Endothelial cell of umbilical vein (primary cell): Measurements from ENCODE around the gene ZC3H7A. TPM values are rescaled to one million over a fixed set of nuclear protein-coding genes. Genes with fewer than 3 reads are reported as not detected.

Experiments used
- BruUV-seq: library from RNA; stranded (reverse); fragments of 400-500 nt; replicated peaks from 2 replicates; lab custom pipeline; 2021; lab: Mats Ljungman, UMichigan
- CTCF ChIA-PET: fragments of 300-600, 350-600 bp; sonication (Branson Sonifier 250); formaldehyde crosslinking; loops from one replicate; lab custom pipeline; 2021; ENCODE audit warnings: antibody characterized with exemption, inconsistent platforms; lab: Charles Lee
- POLR2A ChIA-PET: fragments of 300-600, 350-600 bp; sonication (Branson Sonifier 250); formaldehyde crosslinking; loops from one replicate; lab custom pipeline; 2021; ENCODE audit warnings: antibody characterized with exemption, inconsistent platforms; lab: Charles Lee
- DNase-seq: peaks from one replicate; pipeline ENCODE4 v3.0.0-alpha.2; 2011; ENCODE audit warnings: low read depth, low spot score
- FAIRE-seq: peaks from 2 replicates; lab custom pipeline; 2011; peaks lifted over from hg19 to GRCh38; lab: Jason Lieb, UNC
- H2AFZ ChIP-seq: 2 replicates; pipeline ENCODE4 v1.6.0; 2012; ENCODE audit warnings: low read depth, low read length, control low read depth, inconsistent platforms
- H3K27ac ChIP-seq: 2 replicates; pipeline ENCODE4 v1.5.1; 2011; ENCODE audit warnings: low read depth, mild to moderate bottlenecking, control low read depth, low read length, moderate library complexity; ENCODE audit not compliant: insufficient read depth
- H3K27me3 ChIP-seq, 2 experiments: 2 replicates each; pipeline versions ENCODE4 v1.6.0 to v1.6.1; 2011; ENCODE audit warnings: low read length in 2 of 2, mixed read lengths in 1 of 2; ENCODE audit not compliant: control insufficient read depth in 2 of 2, insufficient read depth in 2 of 2
- H3K36me3 ChIP-seq, 2 experiments: 2 replicates in 1 of 2; 3 replicates in 1 of 2; pipeline ENCODE4 v1.5.1; 2011; ENCODE audit warnings: low read length in 2 of 2, mild to moderate bottlenecking in 1 of 2, moderate library complexity in 1 of 2; ENCODE audit not compliant: control insufficient read depth in 2 of 2, insufficient read depth in 2 of 2; ENCODE audit errors: extremely low read depth in 1 of 2
- H3K4me1 ChIP-seq: 3 replicates; pipeline ENCODE4 v1.5.1; 2011; ENCODE audit warnings: mild to moderate bottlenecking, low read length; ENCODE audit not compliant: control insufficient read depth, insufficient read depth; ENCODE audit errors: extremely low read depth
- H3K4me2 ChIP-seq: 2 replicates; pipeline ENCODE4 v1.6.1; 2011; ENCODE audit warnings: low read length, control low read depth, mixed read lengths; ENCODE audit not compliant: insufficient read depth
- H3K4me3 ChIP-seq, 3 experiments: fragments of 200-600 bp in 1 of 3; sonication (generic), shearing (Covaris generic) in 1 of 3; replicated peaks in 1 of 3; 2 replicates each; pipeline ENCODE4 v1.5.1; 2011 to 2016; ENCODE audit warnings: control low read depth in 3 of 3, low read length in 3 of 3, mild to moderate bottlenecking in 2 of 3, inconsistent platforms in 1 of 3, low read depth in 1 of 3, moderate library complexity in 1 of 3; ENCODE audit not compliant: insufficient read depth in 1 of 3
- H3K79me2 ChIP-seq: 2 replicates; pipeline ENCODE4 v1.6.0; 2012; ENCODE audit warnings: low read length, inconsistent platforms; ENCODE audit not compliant: control insufficient read depth, insufficient read depth
- H3K9ac ChIP-seq: replicated peaks from 2 replicates; pipeline ENCODE3; 2011; ENCODE audit warnings: low read length, control low read depth; ENCODE audit not compliant: insufficient read depth; ENCODE audit errors: extremely low read depth
- H3K9me1 ChIP-seq: replicated peaks from 3 replicates; pipeline ENCODE4 v1.6.0; 2011; ENCODE audit warnings: mild to moderate bottlenecking, low read length; ENCODE audit not compliant: control insufficient read depth, insufficient read depth; ENCODE audit errors: extremely low read depth
- H3K9me3 ChIP-seq: replicated peaks from 2 replicates; pipeline ENCODE4 v1.5.1; 2012; ENCODE audit warnings: low read length, inconsistent platforms; ENCODE audit not compliant: control insufficient read depth, insufficient read depth
- H4K20me1 ChIP-seq: replicated peaks from 2 replicates; pipeline ENCODE3; 2011; ENCODE audit warnings: mild to moderate bottlenecking, low read length; ENCODE audit not compliant: control insufficient read depth, insufficient read depth; ENCODE audit errors: extremely low read depth
- CTCF ChIP-seq, 2 donors: IDR thresholded peaks; 1 replicate in 1 of 2; 2 replicates in 1 of 2; pipeline ENCODE4 v1.5.1; 2011; ENCODE audit warnings: low read length in 2 of 2, mild to moderate bottlenecking in 2 of 2, moderate library complexity in 2 of 2, control low read depth in 1 of 2, inconsistent platforms in 1 of 2, low read depth in 1 of 2; ENCODE audit not compliant: insufficient read depth in 1 of 2; ENCODE audit errors: extremely low read depth in 1 of 2
- EZH2 ChIP-seq: IDR thresholded peaks from 2 replicates; pipeline ENCODE4 v1.6.1; 2012; ENCODE audit warnings: borderline replicate concordance, low read depth, mild to moderate bottlenecking, moderate library complexity, low read length, inconsistent platforms; ENCODE audit not compliant: severe bottlenecking
- FOS ChIP-seq: IDR thresholded peaks from 2 replicates; pipeline ENCODE4 v1.6.1; 2011; ENCODE audit warnings: mild to moderate bottlenecking, low read length, moderate library complexity, borderline replicate concordance; ENCODE audit not compliant: insufficient read depth
- GATA2 ChIP-seq: IDR thresholded peaks from 2 replicates; pipeline ENCODE4 v1.7.0; 2011; ENCODE audit warnings: low read depth, mild to moderate bottlenecking, moderate library complexity, mixed read lengths, low read length; ENCODE audit not compliant: insufficient read length, insufficient read depth
- JUN ChIP-seq: IDR thresholded peaks from 2 replicates; pipeline ENCODE4 v1.6.1; 2011; ENCODE audit warnings: borderline replicate concordance, low read depth; ENCODE audit not compliant: insufficient read length, insufficient read depth
- MYC ChIP-seq: IDR thresholded peaks from one replicate; pipeline ENCODE4 v1.6.1; 2011; ENCODE audit warnings: mild to moderate bottlenecking, low read depth, low read length
- POLR2A ChIP-seq: IDR thresholded peaks from 2 replicates; pipeline ENCODE4 v1.6.1; 2012; ENCODE audit warnings: low read depth, mild to moderate bottlenecking, control low read depth, low read length
- POLR2AphosphoS5 ChIP-seq: IDR thresholded peaks from 2 replicates; pipeline ENCODE4 v1.6.1; 2012; ENCODE audit warnings: low read depth, mild to moderate bottlenecking, control low read depth, low read length, moderate library complexity; ENCODE audit not compliant: insufficient read depth
- dilution Hi-C: fragments of 300-500 bp; cut with MboI; formaldehyde crosslinking; loops from one replicate; pipeline ENCODE4 v1.15.0; 2019; ENCODE audit warnings: low sequenced_read_pairs; ENCODE audit not compliant: extremely low pct_ligation_motif_present
- intact Hi-C: fragments of 100-400 bp; cut with micrococcal nuclease; formaldehyde crosslinking; loops from one replicate; pipeline ENCODE4 v1.10.0; 2022
- polyA plus RNA-seq, 4 experiments: library from polyadenylated mRNA; depleted of rRNA in 3 of 4; stranded (reverse) in 3 of 4; unstranded in 1 of 4; fragments of >200 nt; gene quantifications; 2 replicates each; pipeline versions ENCODE4 v1.2.1 to v1.2.3, GENCODE V29; 2011 to 2012; ENCODE audit warnings: missing spikeins in 1 of 4
- total RNA-seq: library from RNA; stranded (reverse); gene quantifications from 2 replicates; pipeline ENCODE4 v1.2.3, GENCODE V29; 2021
- TF ChIP-seq, protein P1 (sequence below): IDR thresholded peaks from 2 replicates; pipeline ENCODE4 v1.6.1; 2011; ENCODE audit not compliant: insufficient read depth, insufficient read length

Gene ZC3H7A
- total and polyA plus RNA-seq, 2 donors (not counting 3 experiments of a cell fraction or from before 2014, with no cell fraction given): 44.1 to 78.0 TPM

- dilution Hi-C loops: no loop called here
These were observed 79.2 kb downstream of the ZC3H7A start for GRCh38 chr16:11717811-11718210.

More at GRCh38 chr16:11717811-11718210, 79.2 kb downstream of the ZC3H7A start:
- H3K27ac ChIP-seq: no peak overlapping the region
- H3K36me3 ChIP-seq: peaks cover 8 to 15% of the 10 kb centered on the region in 2 experiments
- ChIA-PET POLR2A (no interaction called here), CTCF (interaction anchor here (0.7 to 0.8 kb wide), 2 partner anchors 322 to 346 kb away, joined by 3 to 6 read pairs; no protein-coding TSS in a partner anchor)
- H3K4me3 ChIP-seq: no peak overlapping the region
- no peaks in the 10 kb centered on the region for H3K4me1 ChIP-seq
- no peak overlapping the region for H3K4me2 ChIP-seq
- TF ChIP-seq, protein P1, sequence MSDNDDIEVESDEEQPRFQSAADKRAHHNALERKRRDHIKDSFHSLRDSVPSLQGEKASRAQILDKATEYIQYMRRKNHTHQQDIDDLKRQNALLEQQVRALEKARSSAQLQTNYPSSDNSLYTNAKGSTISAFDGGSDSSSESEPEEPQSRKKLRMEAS: no peak
- no peak for TF ChIP-seq CTCF (IDR thresholded peaks at IDR 0.05; ENCODE audit: extremely low read depth in 1 of 2, insufficient read depth in 1 of 2, low read depth in 1 of 2, low read length in 2 of 2)
- no peak for TF ChIP-seq GATA2
- TF ChIP-seq EZH2: no peak
- TF ChIP-seq FOS: no peak
- TF ChIP-seq MYC: no peak
- no peak for TF ChIP-seq POLR2A
- TF ChIP-seq JUN: no peak
- no peak for TF ChIP-seq POLR2AphosphoS5
- no peak overlapping the region for H3K9ac ChIP-seq
- no TSS peak for BruUV-seq
- H3K27me3 ChIP-seq: no peaks in the 10 kb centered on the region
- H4K20me1 ChIP-seq: no peaks in the 10 kb centered on the region
- intact Hi-C loops: no loop called here
- no peak for DNase-seq
- H2AFZ ChIP-seq: no peak overlapping the region
- H3K9me1 ChIP-seq: no peaks in the 10 kb centered on the region
- no peak for FAIRE-seq
- H3K79me2 ChIP-seq: peaks cover 2% of the 10 kb centered on the region
- no peaks in the 10 kb centered on the region for H3K9me3 ChIP-seq
